MG63 (cell line): Measurements from ENCODE around the gene STK26. TPM values are rescaled to one million over a fixed set of nuclear protein-coding genes. Genes with fewer than 3 reads are reported as not detected.
"Not testable (repeated sequence)": the region's sequence is repeated elsewhere in the genome, so short reads cannot be mapped to it uniquely, and the experiment has no call there.

ENCODE experiments used
- DNase-seq: peaks from one replicate; pipeline ENCODE4 v3.0.0-alpha.2; 2020
- H3K27me3 ChIP-seq: fragments of 250-450 bp; sonication (Bioruptor Pico); 2 replicates; pipeline ENCODE4 v1.5.1; 2020; ENCODE audit warnings: mild to moderate bottlenecking, moderate library complexity
- H3K36me3 ChIP-seq: fragments of 250-450 bp; sonication (Bioruptor Pico); 2 replicates; pipeline ENCODE4 v1.5.1; 2020; ENCODE audit warnings: mild to moderate bottlenecking, moderate library complexity
- H3K4me3 ChIP-seq: fragments of 250-450 bp; sonication (Bioruptor Pico); 2 replicates; pipeline ENCODE4 v1.5.1; 2020; ENCODE audit warnings: mild to moderate bottlenecking, moderate library complexity
- H3K9me3 ChIP-seq: fragments of 250-450 bp; sonication (Bioruptor Pico); 2 replicates; pipeline ENCODE4 v1.5.1; 2020; ENCODE audit warnings: mild to moderate bottlenecking, moderate library complexity
- total RNA-seq: library from RNA; depleted of rRNA; stranded (reverse); fragments of >200 nt; shearing (Covaris generic); gene quantifications from 2 replicates; pipeline ENCODE4 v1.2.3, GENCODE V29; 2014; ENCODE audit warnings: low replicate concordance

Gene STK26
- total RNA-seq, 1 experiment from 2014 or later: 4.5 TPM

DNA sequence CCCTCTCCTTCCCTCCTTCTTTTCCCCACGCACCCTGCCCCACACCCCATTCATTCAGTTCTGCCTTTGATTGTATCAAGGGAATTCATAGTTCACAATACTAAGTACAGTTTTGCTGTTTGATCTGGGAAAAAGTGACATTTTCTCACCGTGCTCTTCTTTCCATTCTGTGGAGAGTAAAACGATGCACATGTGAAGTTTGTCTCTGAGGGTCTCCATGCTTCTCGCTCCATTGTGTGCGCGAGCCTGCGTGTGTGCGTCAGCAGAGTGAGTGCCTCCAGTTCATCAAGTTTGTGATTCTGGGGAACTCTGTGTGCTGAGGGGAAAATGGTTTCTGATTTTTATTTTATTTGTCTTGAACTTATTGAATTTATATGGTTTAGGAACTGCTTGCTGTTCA lies 1.9 kb downstream of the STK26 start:
- Histone ChIP-seq H3K4me3 (no peak overlapping the region), H3K27me3 (no peaks in the 10 kb centered on the region; the same call in 1 of the 2 replicates), H3K9me3 (no peaks in the 10 kb centered on the region), H3K36me3 (no peaks in the 10 kb centered on the region)
- no peak for DNase-seq

DNA sequence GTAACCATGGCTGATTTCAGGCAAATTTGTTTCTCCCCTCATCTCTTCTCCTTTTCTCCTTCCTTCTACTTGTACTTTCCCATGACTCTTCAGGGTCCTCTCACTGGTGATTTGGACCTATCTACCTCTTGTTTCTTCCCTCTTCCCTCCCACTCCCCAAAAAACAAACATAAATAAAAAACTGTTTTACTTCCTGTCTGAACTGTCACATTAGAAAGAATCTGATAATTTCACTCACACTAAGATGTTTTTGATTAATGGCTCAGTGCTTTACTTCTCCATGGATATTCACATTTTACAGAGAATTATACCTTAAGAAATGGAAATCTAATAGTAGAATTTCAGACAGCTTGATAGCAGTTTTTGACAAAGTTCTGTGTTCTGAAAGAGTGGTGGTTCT lies 7.2 kb downstream of the STK26 start:
- Histone ChIP-seq H3K9me3 (no peaks in the 10 kb centered on the region), H3K27me3 (no peaks in the 10 kb centered on the region; the same call in 1 of the 2 replicates), H3K36me3 (no peaks in the 10 kb centered on the region), H3K4me3 (no peak overlapping the region)
- no peak for DNase-seq

DNA sequence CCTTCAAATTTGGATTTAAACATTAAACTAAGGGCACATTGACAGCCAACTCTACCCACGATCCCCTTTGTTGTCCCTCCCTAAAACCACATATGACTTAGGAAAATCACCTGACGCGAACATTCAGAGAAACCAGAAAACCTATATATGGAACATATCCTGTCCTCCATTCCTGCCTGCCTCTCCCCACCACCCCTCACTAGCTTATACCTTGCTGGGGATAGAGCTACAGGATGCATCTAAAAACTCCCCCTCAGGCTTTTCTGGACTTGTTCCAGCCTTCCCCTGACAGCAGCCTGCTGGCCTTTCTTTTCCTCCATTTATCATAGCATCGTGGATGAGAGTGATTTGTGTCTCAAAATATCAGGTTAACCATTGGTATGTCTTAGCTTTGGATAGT lies 8.8 kb downstream of the STK26 start:
- H3K4me3 ChIP-seq: no peak overlapping the region
- DNase-seq: no peak
- H3K36me3 ChIP-seq: no peaks in the 10 kb centered on the region
- no peaks in the 10 kb centered on the region for H3K9me3 ChIP-seq
- H3K27me3 ChIP-seq: no peaks in the 10 kb centered on the region

DNA sequence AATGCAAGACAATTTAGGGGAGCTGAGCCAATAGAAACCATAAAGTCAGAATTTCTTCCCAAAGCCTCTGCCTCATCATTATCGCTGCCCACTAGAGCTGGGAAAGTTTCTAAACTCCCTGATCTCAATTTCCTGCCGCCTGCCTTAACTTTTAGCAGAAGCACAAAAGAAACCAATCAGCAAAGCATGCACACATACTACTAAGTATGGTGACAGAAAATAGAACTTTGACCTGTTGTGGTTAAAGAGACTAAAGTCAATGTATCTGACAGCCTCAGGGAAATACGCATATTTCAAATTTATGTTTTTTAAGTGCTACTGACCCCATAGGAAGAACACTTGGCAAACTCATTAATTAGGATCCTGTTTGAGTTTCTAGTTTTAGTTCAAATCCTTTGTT lies 10.1 kb downstream of the STK26 start:
- Histone ChIP-seq H3K27me3 (no peaks in the 10 kb centered on the region), H3K4me3 (no peak overlapping the region), H3K36me3 (no peaks in the 10 kb centered on the region), H3K9me3 (no peaks in the 10 kb centered on the region)
- DNase-seq: no peak

DNA sequence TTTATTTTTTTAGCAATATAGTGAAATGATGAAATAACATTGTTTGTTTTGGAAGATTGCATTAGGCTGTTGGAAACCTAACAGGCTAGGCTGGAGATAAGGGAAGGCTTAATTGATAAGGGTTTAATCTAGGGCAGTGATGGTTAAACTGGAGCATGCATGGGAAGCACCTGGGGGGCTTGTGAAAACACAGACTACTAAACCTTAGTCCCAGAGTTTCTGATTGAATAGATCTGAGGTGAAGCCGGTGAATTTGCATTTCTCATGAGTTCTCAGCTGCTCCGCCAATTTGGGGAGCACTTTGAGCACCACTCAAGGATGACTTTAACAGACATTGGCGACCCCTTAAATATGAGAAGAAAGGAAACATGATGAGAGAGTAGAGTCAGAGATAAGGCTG lies 11.5 kb downstream of the STK26 start:
- H3K9me3 ChIP-seq: no peaks in the 10 kb centered on the region
- no peaks in the 10 kb centered on the region for H3K36me3 ChIP-seq
- H3K4me3 ChIP-seq: no peak overlapping the region
- no peaks in the 10 kb centered on the region for H3K27me3 ChIP-seq
- no peak for DNase-seq

DNA sequence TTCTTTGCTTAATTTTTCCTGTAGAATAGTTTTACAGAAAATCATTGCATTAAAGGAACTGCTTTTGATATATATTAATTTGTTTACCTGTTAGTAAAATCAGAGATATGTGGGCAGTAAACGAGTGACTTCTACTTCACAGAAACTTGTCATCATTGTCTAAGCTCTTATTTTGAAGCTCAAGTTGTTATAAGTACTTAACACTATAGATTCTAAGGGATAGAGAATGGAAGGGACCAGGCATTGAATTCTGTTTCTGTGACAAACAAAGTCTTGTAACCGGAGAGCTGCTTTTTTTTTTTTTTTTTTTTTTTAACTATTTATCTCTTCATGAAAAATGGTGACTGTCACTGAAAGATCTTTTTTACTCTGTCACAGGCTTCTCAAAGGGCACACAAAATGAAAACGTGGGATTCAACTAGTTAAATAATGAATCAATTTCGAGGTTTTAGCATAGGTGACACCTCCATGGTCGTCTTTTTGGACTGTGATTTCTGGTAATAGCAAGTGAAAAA lies 14.4 kb downstream of the STK26 start:
- H3K4me3 ChIP-seq: no peak overlapping the region
- no peaks in the 10 kb centered on the region for H3K36me3 ChIP-seq
- no peak for DNase-seq
- H3K27me3 ChIP-seq: no peaks in the 10 kb centered on the region
- no peaks in the 10 kb centered on the region for H3K9me3 ChIP-seq

DNA sequence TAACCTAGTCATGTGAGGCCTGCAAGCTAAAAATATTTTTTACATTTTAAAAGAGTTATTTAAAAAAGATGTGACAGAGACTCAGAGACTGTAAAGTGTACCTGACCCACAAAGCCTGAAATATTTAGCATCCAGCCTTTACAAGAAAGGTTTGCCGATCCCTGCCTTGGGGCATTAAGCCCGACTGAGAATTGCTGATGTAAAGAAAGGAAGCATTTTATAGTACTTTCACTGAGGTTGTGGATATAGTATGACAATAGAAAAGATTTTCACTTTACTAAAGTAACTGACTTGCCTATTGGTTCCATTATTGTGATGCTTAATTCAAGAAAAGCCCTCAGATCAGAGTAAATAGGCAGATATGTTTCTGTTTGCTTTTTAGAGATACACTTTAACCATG lies 17.0 kb downstream of the STK26 start:
- DNase-seq: no peak

DNA sequence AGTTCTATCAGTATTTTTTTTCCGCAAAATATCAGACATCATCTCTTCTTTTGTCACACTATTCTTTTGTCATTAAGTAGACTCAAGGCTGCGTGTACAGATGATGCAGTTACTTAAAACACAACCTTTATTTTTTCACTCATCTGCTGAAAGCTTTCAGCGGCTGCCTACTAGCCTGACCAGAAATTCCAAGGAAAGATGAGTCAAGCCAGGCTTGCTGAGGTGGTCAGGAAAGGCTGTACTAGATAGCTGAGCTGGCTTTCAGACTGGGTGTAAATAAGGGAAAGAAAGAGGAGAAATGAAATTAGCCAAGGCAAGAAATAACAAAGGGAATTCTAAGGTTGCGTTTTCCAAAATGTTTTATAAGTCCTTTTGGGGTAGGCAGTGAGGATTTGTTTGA lies 17.9 kb downstream of the STK26 start:
- no peak for DNase-seq
- Histone ChIP-seq H3K27me3 (no peaks in the 10 kb centered on the region), H3K36me3 (no peaks in the 10 kb centered on the region), H3K9me3 (no peaks in the 10 kb centered on the region), H3K4me3 (no peak overlapping the region)

More for the DNA sequence above, 17.0 kb downstream of the STK26 start:
- Histone ChIP-seq H3K36me3 (no peaks in the 10 kb centered on the region), H3K27me3 (no peaks in the 10 kb centered on the region), H3K4me3 (no peak overlapping the region), H3K9me3 (no peaks in the 10 kb centered on the region)

DNA sequence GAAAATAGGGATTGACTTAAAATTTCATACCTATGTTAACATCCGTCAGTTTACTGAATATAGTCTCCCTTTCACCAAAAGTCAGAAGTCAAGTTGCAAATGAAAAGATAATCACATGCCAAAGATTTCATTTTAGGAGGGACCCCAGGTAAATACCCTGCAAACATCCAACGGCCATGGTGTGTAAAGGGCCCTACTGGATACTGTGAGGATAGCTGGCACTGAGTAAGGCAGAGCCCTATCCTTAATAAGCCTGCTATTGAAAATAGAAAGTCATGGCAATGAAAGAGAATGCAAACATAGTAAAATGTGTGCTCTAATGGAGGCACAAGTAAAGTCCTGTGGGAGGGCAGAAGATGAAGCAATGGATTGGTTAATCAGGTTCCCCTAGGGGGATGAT lies 20.9 kb downstream of the STK26 start:
- Histone ChIP-seq H3K27me3 (no peaks in the 10 kb centered on the region), H3K4me3 (no peak overlapping the region), H3K9me3 (no peaks in the 10 kb centered on the region), H3K36me3 (no peaks in the 10 kb centered on the region)
- DNase-seq: no peak

DNA sequence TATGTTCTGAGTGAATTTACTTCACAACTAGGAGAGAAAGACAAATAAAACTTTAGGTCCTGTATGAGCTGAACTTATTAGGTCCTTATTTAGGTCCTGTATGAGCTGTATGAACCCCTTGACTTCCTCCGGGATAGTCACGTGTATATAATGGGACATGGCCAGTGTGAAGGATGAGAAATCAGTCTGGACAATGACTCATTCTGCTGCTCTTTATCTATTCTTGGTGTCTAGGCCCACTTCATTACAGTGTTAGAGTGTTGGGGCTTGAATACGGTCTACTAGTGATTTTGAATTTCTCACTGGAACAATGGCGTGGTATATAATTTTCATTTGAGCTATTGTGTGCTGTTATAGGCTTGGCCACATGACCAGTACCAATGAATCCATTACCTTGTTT lies 21.9 kb downstream of the STK26 start:
- Histone ChIP-seq H3K27me3 (no peaks in the 10 kb centered on the region), H3K4me3 (no peak overlapping the region), H3K36me3 (no peaks in the 10 kb centered on the region), H3K9me3 (no peaks in the 10 kb centered on the region)
- DNase-seq: no peak

DNA sequence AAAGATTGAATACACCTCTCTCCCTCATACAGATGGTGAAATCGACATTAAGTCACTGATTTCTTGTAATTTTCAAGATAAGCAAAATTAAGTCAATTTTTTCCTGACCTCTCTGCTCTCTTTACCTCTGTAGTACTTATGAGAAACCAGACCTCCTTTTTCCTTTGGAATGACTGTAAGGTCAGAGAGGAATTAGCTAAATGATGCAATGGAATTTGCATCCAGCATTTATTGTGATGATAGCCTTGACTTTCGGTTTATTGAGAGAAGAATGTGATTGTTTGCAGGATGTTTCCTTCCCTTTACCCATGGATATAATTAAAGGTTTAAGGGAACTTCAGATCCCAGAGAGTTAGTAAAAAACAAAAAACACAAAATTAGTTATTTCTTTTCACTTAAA lies 22.4 kb downstream of the STK26 start:
- no peak for DNase-seq
- Histone ChIP-seq H3K36me3 (no peaks in the 10 kb centered on the region), H3K27me3 (no peaks in the 10 kb centered on the region), H3K4me3 (no peak overlapping the region), H3K9me3 (no peaks in the 10 kb centered on the region)

DNA sequence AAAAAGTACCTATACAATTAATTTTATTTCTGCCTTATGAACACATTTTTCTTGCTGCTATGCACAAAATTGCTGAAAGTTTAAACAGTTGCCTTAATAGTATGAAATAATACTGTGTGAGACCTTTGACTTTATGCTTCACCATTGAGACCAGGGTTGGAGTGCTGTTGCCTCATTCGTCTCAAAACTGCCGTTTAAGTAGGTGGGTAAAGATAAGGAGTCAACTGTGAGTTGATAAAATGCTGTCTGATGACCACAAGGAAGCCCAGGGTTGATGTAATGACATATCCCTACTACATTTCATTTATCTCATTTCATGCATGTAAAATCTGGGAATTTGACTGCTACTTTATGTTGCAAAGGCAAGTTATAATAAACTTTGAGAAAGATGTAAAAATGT lies 23.4 kb downstream of the STK26 start:
- Histone ChIP-seq H3K27me3 (no peaks in the 10 kb centered on the region), H3K4me3 (no peak overlapping the region), H3K9me3 (no peaks in the 10 kb centered on the region), H3K36me3 (no peaks in the 10 kb centered on the region)
- DNase-seq: no peak

DNA sequence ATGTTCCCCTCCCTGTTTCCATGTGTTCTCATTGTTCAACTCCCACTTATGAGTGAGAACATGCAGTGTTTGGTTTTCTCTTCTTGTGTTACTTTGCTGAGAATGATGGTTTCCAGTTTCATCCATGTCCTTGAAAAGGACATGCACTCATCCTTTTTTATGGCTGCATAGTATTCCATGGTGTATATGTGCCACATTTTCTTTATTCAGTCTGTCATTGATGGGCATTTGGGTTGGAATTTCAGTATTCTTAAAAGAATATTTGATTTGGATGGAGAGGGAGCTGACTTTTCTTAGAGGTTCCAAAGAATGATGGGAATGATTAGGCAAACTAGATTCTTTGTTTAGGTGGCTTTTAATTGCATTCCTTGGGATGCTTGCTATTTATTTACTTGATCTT lies 28.7 kb downstream of the STK26 start:
- DNase-seq, H3K4me3 ChIP-seq, H3K27me3 ChIP-seq, H3K36me3 ChIP-seq, H3K9me3 ChIP-seq: not testable (repeated sequence)

DNA sequence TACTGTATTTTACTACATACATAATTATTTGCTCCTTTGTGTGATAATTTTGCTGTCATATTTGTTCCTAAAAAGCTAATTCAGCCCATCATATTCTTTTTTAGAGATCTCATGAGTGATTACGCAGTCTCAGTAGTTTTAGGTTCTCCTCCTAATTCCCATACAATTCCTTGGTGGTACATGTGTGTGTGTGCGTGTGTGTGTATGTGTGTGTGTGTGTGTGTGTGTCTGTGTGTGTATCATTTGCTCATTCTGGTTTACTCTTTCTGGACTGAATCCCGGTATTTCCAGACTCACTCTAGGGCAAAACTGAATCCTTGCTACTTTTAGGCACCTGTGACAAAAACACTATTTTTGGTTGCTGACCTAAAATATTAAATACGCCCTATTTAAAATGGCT lies 34.9 kb downstream of the STK26 start:
- DNase-seq: no peak
- Histone ChIP-seq H3K4me3 (no peak overlapping the region), H3K36me3 (no peaks in the 10 kb centered on the region), H3K27me3 (no peaks in the 10 kb centered on the region), H3K9me3 (no peaks in the 10 kb centered on the region)

DNA sequence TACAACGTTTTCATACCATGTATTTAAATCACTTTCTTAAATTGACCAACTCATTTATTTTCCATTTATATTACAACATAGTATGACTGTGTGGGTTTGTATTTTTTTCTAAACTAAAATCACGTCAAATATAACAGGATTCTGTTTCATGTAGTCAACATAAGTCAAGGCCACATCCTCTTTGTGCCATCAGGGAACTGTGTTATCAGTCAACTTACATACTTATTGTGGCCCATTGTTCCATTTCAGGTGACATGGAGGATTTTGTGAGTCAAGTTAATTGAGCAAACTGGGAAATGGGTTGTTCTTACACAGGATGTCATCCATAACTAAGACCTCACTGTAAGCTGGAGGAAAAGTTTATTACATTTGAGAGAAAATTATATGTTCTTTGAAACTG lies 35.9 kb downstream of the STK26 start:
- Histone ChIP-seq H3K4me3 (no peak overlapping the region), H3K9me3 (no peaks in the 10 kb centered on the region), H3K27me3 (no peaks in the 10 kb centered on the region), H3K36me3 (no peaks in the 10 kb centered on the region)
- no peak for DNase-seq

DNA sequence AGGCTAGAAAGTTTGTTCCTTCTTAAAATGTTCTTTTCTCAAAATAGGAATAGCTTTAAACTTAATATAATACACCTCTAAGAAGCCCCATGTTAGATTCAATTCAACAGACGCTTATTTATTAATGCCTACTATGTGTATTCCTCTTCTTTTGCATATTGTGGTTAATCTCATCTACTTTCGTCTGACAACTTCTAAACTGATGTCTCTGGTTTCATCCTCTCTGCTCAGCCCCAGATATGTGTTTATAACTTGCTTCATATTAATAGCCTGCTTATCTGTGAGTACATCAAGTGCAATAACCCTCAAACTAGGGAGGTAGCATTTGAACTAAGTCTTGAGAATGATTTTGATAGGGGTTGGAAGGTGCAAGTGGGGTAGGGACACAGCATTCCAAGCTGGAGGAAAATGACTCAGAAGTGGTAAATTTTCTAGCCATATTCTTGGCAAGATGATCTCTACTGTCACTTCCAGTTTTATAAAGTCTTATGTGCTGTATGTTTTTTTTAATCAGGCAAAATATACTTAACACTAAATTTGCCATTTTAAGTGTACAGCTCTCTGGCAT lies 37.0 kb downstream of the STK26 start:
- Histone ChIP-seq H3K9me3 (no peaks in the 10 kb centered on the region), H3K27me3 (no peaks in the 10 kb centered on the region), H3K36me3 (no peaks in the 10 kb centered on the region), H3K4me3 (no peak overlapping the region)
- DNase-seq: no peak

DNA sequence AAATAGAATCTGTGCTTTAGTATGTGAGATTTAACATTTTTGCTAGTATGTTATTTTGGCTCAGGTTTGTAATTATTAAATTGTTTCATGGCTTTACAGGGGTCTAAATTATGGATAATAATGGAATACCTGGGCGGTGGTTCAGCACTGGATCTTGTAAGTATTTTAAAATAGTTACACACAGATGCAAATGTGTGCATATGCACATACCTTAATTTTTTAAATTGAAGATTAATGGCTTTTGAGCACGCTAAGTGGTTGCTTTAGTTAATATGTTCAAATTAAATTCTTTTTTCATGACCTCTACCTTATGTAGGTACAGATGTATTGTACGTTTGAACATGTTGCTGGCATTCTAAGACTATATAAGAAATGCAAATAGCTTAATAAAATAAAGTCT lies 40.2 kb downstream of the STK26 start:
- Histone ChIP-seq H3K9me3 (no peaks in the 10 kb centered on the region), H3K36me3 (no peaks in the 10 kb centered on the region), H3K27me3 (no peaks in the 10 kb centered on the region), H3K4me3 (no peak overlapping the region)
- DNase-seq: no peak

DNA sequence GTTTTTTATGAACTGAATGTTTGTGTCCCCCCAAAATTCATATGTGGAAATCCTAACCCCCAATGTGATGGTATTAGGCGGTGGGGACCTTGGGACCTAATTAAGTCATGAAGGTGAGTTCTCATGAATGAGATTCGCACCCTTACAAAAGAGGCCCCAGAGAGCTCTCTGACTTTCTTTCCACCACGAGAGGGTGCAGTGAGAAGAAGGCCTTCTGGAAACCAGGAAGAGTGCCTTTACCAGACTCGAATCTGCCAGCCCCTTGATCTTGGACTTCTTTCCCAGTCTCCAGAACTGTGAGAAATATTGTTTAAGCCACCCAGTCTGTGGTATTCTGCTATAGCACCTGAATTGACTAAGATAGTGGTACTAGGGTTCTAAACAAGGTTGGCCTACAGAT lies 40.8 kb downstream of the STK26 start:
- no peak for DNase-seq
- no peaks in the 10 kb centered on the region for H3K36me3 ChIP-seq
- H3K27me3 ChIP-seq: no peaks in the 10 kb centered on the region
- no peaks in the 10 kb centered on the region for H3K9me3 ChIP-seq
- H3K4me3 ChIP-seq: no peak overlapping the region

DNA sequence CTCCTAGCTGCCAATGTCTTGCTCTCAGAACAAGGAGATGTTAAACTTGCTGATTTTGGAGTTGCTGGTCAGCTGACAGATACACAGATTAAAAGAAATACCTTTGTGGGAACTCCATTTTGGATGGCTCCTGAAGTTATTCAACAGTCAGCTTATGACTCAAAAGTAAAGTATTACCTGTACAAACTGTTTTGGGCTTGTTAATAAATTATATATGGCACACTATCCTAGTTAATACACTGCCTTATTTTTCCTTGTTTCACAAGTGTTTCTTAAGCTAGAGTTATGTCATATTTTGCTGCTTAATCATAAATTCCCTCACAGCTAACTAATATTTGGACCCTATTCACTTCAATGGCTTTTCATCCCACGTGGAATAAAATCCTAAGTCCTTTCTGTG lies 45.3 kb downstream of the STK26 start:
- H3K36me3 ChIP-seq: no peaks in the 10 kb centered on the region
- no peak overlapping the region for H3K4me3 ChIP-seq
- no peaks in the 10 kb centered on the region for H3K9me3 ChIP-seq
- no peaks in the 10 kb centered on the region for H3K27me3 ChIP-seq
- DNase-seq: no peak
